NCI-H187 (cell line): ENCODE results near the gene RTN4R.
A peak's percentile ranks its signal among the peaks of the same experiment; 100 is the strongest.

Experiments used
- DNase-seq, 2 experiments: peaks; one replicate each; lab custom pipeline; 2025; lab: John Stamatoyannopoulos, UW

Gene RTN4R

GRCh38 chr22:20216863-20217499, 51.1 kb downstream of the RTN4R start:
- no peak for DNase-seq

DNA sequence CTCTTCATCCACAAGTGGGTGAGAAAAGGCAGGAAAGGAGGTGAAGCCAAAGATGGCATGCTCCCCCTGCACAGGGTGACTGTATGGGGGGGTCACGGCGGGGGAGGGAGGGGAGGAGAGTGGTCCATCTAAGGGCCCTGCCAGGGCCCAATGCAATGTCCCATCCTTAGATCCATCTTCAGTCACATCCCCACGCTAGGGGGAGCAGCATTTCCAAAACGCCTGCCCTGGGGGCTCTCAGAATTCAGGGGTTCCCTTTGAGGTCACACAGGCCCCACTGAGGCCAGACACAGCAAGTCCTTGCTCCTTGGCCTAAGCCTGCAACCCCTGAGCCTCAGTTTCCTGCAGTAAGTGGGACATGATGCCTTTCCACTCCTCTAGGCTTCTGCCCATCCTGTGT, 52.4 kb downstream of the RTN4R start:
- DNase-seq: no peak

DNA sequence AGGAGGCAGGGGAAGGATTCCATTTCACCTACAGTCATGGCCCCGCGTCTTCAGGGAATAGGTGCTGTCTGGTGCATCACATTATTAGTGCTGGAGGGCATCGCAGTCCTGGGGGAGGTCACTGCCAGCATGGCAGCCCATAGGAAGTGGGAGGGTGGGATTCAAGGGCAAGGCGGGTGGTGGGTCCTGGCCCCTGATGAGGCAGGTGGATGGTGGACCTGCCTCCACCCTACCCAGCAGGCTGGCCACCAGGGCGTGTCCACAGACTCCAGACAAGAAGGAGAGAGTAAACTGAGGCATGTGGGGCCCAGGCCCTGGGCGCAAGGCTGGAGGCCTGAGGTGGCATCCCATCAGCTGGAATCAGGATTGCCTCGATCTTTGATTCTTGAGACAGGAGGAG, 53.3 kb downstream of the RTN4R start:
- DNase-seq: no peak

- no peak for DNase-seq
These were observed 54.0 kb downstream of the RTN4R start for GRCh38 chr22:20213833-20214708.

- no peak for DNase-seq
These were observed 55.1 kb downstream of the RTN4R start for GRCh38 chr22:20212754-20213699.

- peak in 1 of 2 experiments; percentile 39 for DNase-seq
These were observed 55.9 kb downstream of the RTN4R start for GRCh38 chr22:20211997-20212753.

DNA sequence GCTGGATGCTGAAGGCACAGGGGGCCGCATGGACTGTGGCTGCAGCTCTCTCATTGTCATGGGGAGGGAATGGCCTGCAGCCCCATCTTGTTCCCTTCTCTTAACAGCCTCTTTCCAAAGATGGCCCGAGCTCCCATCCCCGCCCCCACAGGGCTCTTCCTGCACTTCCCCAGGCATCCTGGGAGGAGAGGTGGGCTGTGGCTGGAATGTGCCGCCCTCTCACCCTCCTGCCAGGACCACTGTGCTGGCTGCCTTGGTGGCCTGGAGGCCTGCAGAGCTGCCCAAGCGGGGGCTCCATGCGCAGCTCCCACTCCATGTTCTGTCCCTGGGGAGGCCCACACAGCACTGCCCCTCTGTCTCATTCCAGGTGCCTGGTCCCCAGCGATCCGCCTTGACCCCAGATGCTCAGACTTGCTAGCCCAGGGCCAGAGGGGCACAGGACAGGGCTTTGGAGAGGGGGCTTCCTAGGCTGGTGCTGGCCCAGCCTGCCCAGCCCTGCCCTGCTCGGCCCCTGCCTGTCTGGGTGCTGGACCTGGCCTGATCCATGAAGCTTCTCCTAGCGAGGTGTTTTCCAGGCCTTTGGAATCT, 56.6 kb downstream of the RTN4R start:
- no peak for DNase-seq

- no peak for DNase-seq
These were observed 57.6 kb downstream of the RTN4R start for GRCh38 chr22:20210473-20211059.

DNA sequence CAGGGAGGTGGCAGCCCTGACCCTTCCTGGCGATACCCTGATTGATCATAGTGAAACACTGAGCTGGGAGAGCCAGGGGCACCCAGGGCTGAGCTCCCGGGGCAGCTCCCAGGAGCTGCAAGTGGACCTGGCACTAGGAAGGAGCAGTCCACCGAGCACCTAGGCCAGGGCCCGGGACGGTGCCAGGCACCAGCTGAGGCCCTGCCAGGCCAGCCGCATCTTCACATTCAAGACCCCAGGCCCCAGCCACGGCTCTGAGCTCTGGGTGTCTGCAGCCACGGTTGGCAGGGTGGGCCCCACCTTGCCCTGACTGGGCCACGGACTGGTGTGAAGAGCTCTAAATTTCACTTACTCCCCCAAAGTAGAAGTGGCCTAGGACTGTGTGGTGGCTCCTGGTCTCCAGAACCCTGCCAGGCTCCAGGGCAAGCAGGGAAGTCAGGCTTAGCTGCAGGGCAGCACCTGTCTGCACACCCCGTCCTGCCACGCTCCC, 58.3 kb downstream of the RTN4R start:
- no peak for DNase-seq

GRCh38 chr22:20208713-20209310, 59.3 kb downstream of the RTN4R start:
- no peak for DNase-seq

DNA sequence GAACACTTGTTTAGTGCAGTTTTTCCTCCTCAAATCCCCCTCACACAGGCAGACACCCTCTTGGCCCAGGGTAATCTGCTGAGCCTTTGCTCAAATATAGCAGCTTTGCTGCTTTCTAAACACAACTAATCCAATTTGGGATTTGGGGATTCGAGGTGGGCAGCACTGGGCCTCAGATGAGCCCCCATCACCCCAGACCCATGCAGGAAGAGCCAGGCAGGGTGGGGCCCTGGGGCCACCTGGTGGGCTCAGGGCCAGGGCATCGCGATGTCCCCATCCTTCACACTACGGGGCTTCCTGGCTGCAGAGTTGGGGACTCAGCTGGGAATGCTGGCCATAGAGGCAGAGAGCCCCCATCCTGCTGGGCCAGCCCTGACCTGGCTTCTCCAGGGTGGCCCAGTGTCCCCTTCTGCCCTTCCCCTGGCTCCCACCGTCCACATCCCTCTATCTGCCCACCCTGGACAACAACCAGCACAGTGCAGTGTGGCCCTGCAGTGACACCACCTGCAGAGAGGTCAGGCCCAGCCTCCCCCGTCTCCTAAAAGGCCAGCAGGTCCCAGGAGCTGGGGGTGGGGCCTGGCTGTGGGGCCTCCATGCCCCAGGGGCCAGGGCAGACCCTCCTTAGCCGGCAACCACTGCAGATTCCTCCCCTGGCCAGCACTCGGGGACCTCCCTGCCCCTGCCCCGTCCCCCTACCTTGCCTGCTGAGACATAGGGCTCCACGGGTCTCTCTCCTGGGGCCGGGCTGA, 60.7 kb downstream of the RTN4R start:
- no peak for DNase-seq

- DNase-seq: no peak
These were observed 61.4 kb downstream of the RTN4R start for GRCh38 chr22:20206709-20207215.

DNA sequence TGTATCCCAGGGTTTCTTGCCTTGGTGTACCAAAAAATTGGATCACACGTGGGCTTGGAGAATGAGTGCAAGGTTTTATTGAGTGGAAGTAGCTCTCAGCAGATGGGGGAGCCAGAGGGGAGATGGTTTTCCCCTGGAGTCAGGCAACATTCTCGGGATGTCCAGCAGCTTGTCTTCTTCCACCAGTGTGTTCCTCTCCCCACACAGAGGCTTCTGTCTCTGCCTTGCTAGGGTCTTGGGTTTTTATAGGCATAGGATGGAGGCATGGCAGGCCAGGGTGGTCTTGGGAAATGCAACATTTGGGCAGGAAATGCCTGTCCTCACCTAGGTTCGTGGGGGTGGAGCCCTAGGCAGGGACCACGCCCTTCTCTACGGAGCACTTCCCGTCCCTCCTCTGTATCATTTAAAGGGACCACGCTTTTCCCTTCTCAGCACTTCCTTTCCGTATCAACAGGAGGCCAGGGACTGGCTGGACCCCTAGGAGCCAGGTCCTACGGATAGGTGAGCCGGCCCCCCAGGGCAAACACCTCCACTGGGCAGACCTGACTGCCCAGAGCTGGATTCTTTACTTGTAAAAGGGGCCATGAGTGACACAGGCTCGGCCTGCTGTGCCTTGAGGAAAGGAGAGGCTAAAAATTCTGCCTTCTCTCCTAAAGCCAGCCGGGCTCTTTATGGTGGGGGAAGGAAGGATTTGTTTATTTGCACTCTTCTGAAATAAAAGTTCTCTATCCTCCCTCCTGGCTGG, 62.0 kb downstream of the RTN4R start:
- no peak for DNase-seq

- DNase-seq: no peak
These were observed 62.6 kb downstream of the RTN4R start for GRCh38 chr22:20205464-20205963.

DNA sequence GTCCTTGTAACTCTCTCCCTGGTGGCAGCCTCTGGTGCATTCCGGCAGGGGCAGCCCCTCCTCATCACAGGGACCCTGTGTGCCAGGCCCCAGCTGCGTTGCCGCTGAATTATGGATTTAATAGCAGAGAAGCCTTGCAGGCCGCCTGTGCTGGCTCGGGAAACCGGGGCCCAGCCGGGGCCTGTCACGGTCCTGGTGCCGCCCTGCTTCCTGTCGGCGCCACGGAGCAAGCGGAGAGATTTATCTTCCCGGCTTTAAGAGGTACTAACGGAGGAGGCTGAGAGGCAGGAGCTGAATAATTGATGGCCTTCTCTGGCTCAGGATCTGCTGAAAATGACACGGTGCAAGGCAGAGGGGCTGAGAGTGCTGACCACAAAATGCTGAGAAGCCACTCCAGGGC, 63.3 kb downstream of the RTN4R start:
- no peak for DNase-seq

GRCh38 chr22:20204311-20204710, 63.8 kb downstream of the RTN4R start:
- no peak for DNase-seq

DNA sequence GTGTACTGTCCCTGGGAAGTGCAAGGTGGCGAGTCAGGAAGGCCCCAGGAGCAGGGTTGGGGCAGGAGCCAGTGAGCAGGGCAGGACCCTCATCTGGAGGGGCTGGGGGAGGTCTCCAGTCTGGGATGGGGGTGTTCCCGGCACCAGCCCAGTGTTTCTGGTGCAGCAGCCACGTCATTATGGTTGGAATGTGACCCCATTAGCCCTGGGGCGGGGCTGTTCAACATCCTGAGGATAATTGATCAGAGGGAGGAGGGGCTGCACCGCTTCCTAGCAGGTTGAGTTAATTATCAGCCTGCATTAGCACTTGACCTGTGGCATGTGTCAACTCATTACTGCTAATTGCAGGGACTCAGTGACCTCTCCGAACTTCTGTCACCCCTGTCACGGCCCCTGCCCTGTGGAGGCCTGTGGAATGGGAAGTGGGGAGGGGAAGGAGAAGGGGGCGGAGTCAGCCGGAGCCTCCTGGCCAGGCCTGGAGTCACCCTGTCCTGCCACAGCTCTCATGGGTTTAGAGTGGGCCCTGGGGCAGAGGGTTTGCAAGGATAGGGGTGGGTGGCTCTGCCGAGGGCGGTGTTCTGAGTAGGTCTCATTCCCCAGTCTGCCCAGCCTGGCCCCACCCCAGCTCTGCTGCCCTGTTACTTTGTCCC, 64.4 kb downstream of the RTN4R start:
- no peak for DNase-seq

- no peak for DNase-seq
These were observed 65.0 kb downstream of the RTN4R start for GRCh38 chr22:20203142-20203551.
